CD14-positive monocyte (primary cell): ENCODE measurements around the gene DHPS. TPM values are rescaled to one million over a fixed set of nuclear protein-coding genes. Genes with fewer than 3 reads are reported as not detected.

Source experiments
- DNase-seq, 3 donors: peaks; one replicate each; pipeline ENCODE4 v3.0.0-alpha.2; 2011 to 2022
- H2AFZ ChIP-seq: 2 replicates; pipeline ENCODE4 v1.6.0; 2012; ENCODE audit warnings: mild to moderate bottlenecking, low read depth, low read length, inconsistent platforms; ENCODE audit not compliant: insufficient read depth, poor library complexity, severe bottlenecking
- H3K27ac ChIP-seq, 2 donors: 1 replicate in 1 of 2; 2 replicates in 1 of 2; pipeline ENCODE4 v1.5.1; 2012 to 2013; ENCODE audit warnings: low read length in 2 of 2, control low read depth in 1 of 2, inconsistent platforms in 1 of 2, low read depth in 1 of 2, mild to moderate bottlenecking in 1 of 2
- H3K27me3 ChIP-seq, 2 donors: one replicate each; pipeline versions ENCODE4 v1.6.0 to v1.6.1; 2011 to 2013; ENCODE audit warnings: low read length in 2 of 2; ENCODE audit not compliant: control insufficient read depth in 2 of 2, insufficient read depth in 2 of 2
- H3K36me3 ChIP-seq, 2 donors: replicated peaks in 1 of 2; 1 replicate in 1 of 2; 2 replicates in 1 of 2; pipeline versions ENCODE4 v1.5.1 to v1.6.1; 2012 to 2013; ENCODE audit warnings: low read length in 2 of 2, control low read depth in 1 of 2, inconsistent platforms in 1 of 2, mild to moderate bottlenecking in 1 of 2; ENCODE audit not compliant: insufficient read depth in 2 of 2, control insufficient read depth in 1 of 2
- H3K4me1 ChIP-seq, 2 donors: 1 replicate in 1 of 2; 2 replicates in 1 of 2; pipeline versions ENCODE4 v1.5.1 to v1.6.1; 2012 to 2013; ENCODE audit warnings: low read length in 2 of 2, control low read depth in 1 of 2, inconsistent platforms in 1 of 2, mild to moderate bottlenecking in 1 of 2, moderate library complexity in 1 of 2; ENCODE audit not compliant: insufficient read depth in 2 of 2, control insufficient read depth in 1 of 2
- H3K4me2 ChIP-seq: replicated peaks from 2 replicates; pipeline ENCODE3; 2012; ENCODE audit warnings: low read length, moderate library complexity, mild to moderate bottlenecking; ENCODE audit not compliant: poor library complexity, severe bottlenecking; ENCODE audit errors: extremely low read depth
- H3K4me3 ChIP-seq, 3 experiments: fragments of 200-600 bp in 1 of 3; sonication (generic) in 1 of 3; replicated peaks in 1 of 3; 1 replicate in 2 of 3; 2 replicates in 1 of 3; pipeline ENCODE4 v1.5.1; 2011 to 2013; ENCODE audit warnings: low read length in 3 of 3, mild to moderate bottlenecking in 3 of 3, control low read depth in 2 of 3, low read depth in 2 of 3, inconsistent platforms in 1 of 3, moderate library complexity in 1 of 3
- H3K79me2 ChIP-seq: 2 replicates; pipeline ENCODE4 v1.6.0; 2012; ENCODE audit warnings: mild to moderate bottlenecking, control low read depth, inconsistent platforms, low read length, moderate library complexity; ENCODE audit not compliant: insufficient read depth
- H3K9ac ChIP-seq: 2 replicates; pipeline ENCODE4 v1.6.0; 2017; ENCODE audit warnings: low read length, mild to moderate bottlenecking; ENCODE audit not compliant: insufficient read depth, poor library complexity, severe bottlenecking
- H3K9me3 ChIP-seq, 2 donors: replicated peaks in 1 of 2; 1 replicate in 1 of 2; 2 replicates in 1 of 2; pipeline versions ENCODE4 v1.5.1 to v1.6.1; 2012 to 2013; ENCODE audit warnings: low read length in 2 of 2, control low read depth in 1 of 2; ENCODE audit not compliant: control insufficient read depth in 1 of 2, insufficient read depth in 1 of 2
- H4K20me1 ChIP-seq: 2 replicates; pipeline ENCODE4 v1.6.0; 2012; ENCODE audit warnings: mild to moderate bottlenecking, low read length, control low read depth, moderate library complexity; ENCODE audit not compliant: insufficient read depth
- H3K27ac Mint-ChIP-seq, 7 donors: one replicate each; pipeline ENCODE4 v1.8.0; 2020; ENCODE audit warnings: mild to moderate bottlenecking in 7 of 7, mixed read lengths in 7 of 7, moderate library complexity in 6 of 7, inconsistent platforms in 2 of 7
- H3K27me3 Mint-ChIP-seq, 3 donors: one replicate each; pipeline ENCODE4 v1.8.0; 2021 to 2022; ENCODE audit warnings: low read depth in 3 of 3, mild to moderate bottlenecking in 3 of 3, mixed read lengths in 3 of 3, moderate library complexity in 3 of 3, inconsistent platforms in 1 of 3
- H3K36me3 Mint-ChIP-seq, 2 donors: one replicate each; pipeline ENCODE4 v1.8.0; 2020; ENCODE audit warnings: mixed read lengths in 2 of 2, inconsistent platforms in 1 of 2, mild to moderate bottlenecking in 1 of 2
- H3K4me1 Mint-ChIP-seq: one replicate; pipeline ENCODE4 v1.8.0; 2020; ENCODE audit warnings: mild to moderate bottlenecking, mixed read lengths
- H3K4me3 Mint-ChIP-seq, 2 donors: one replicate each; pipeline ENCODE4 v1.8.0; 2020; ENCODE audit warnings: mild to moderate bottlenecking in 2 of 2, mixed read lengths in 2 of 2, moderate library complexity in 1 of 2
- H3K9me3 Mint-ChIP-seq, 7 donors: one replicate each; pipeline ENCODE4 v1.8.0; 2020 to 2022; ENCODE audit warnings: mixed read lengths in 7 of 7, mild to moderate bottlenecking in 6 of 7, moderate library complexity in 6 of 7, inconsistent platforms in 2 of 7
- whole genome bisulfite sequencing: methylation state at CpG from one replicate; pipeline ENCODE4 v1.1.5; 2013; ENCODE audit warnings: missing lambda C conversion rate; ENCODE audit not compliant: insufficient coverage; 5-methylcytosine and 5-hydroxymethylcytosine counted together
- intact Hi-C, 2 donors: fragments of 100-400 bp; cut with micrococcal nuclease; formaldehyde crosslinking; loops; one replicate each; pipeline versions ENCODE4 v1.15.0 to v1.15.1; 2023
- polyA plus RNA-seq, 3 donors: library from polyadenylated mRNA; depleted of rRNA in 1 of 3; unstranded in 2 of 3; stranded (reverse) in 1 of 3; fragments of 300-500 nt in 2 of 3; fragments of >200 nt in 1 of 3; fragmentation: Illumina TruSeq in 2 of 3; gene quantifications; 1 replicate in 2 of 3; 2 replicates in 1 of 3; pipeline ENCODE4 v1.2.3, GENCODE V29; 2012 to 2021
- TF ChIP-seq, protein P1 (sequence below): fragments of 200-600 bp; IDR thresholded peaks from one replicate; pipeline ENCODE4 v1.8.0; 2022; ENCODE audit warnings: antibody characterized with exemption, mild to moderate bottlenecking

DHPS gene
- polyA plus RNA-seq, 3 donors = 51.0 to 130 (median 53.4) TPM

GRCh38 chr19:12668346-12668745 lies 13.3 kb downstream of the DHPS start:
- Histone ChIP-seq H3K27ac (peak overlapping the region; percentile 78 to 100), H2AFZ (no peak overlapping the region), H3K4me1 (peaks cover 49 to 61% of the 10 kb centered on the region in 2 donors), H3K4me2 (peak overlapping the region; percentile 95), H3K9me3 (no peaks in the 10 kb centered on the region), H4K20me1 (peaks cover 40% of the 10 kb centered on the region), H3K27me3 (no peaks in the 10 kb centered on the region), H3K79me2 (peaks cover 70% of the 10 kb centered on the region), H3K4me3 (peak overlapping the region; percentile 61 to 96 (median 81)), H3K9ac (peak overlapping the region; percentile 92), H3K36me3 (peaks cover 22 to 30% of the 10 kb centered on the region in 2 donors)
- no peaks in the 10 kb centered on the region for H3K9me3 Mint-ChIP-seq
- 60% methylated on average over 1 of the region's 8 CpGs for WGBS
- TF ChIP-seq, protein P1, sequence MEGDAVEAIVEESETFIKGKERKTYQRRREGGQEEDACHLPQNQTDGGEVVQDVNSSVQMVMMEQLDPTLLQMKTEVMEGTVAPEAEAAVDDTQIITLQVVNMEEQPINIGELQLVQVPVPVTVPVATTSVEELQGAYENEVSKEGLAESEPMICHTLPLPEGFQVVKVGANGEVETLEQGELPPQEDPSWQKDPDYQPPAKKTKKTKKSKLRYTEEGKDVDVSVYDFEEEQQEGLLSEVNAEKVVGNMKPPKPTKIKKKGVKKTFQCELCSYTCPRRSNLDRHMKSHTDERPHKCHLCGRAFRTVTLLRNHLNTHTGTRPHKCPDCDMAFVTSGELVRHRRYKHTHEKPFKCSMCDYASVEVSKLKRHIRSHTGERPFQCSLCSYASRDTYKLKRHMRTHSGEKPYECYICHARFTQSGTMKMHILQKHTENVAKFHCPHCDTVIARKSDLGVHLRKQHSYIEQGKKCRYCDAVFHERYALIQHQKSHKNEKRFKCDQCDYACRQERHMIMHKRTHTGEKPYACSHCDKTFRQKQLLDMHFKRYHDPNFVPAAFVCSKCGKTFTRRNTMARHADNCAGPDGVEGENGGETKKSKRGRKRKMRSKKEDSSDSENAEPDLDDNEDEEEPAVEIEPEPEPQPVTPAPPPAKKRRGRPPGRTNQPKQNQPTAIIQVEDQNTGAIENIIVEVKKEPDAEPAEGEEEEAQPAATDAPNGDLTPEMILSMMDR = no peak
- H3K27me3 Mint-ChIP-seq = peaks cover 0 to 3% (median 0%) of the 10 kb centered on the region in 3 donors
- H3K27ac Mint-ChIP-seq = peak overlapping the region; percentile 97 to 100 (median 100)
- peaks cover 23 to 39% of the 10 kb centered on the region in 2 donors for H3K36me3 Mint-ChIP-seq
- peaks cover 47% of the 10 kb centered on the region for H3K4me1 Mint-ChIP-seq
- no peak for DNase-seq
- intact Hi-C loops = loop anchor here (2.0 to 10.0 kb wide), 5 partner anchors 54 to 504 kb away; partner anchors contain the start of genes ZNF490 (in 2 of the 2), ZNF791 (in 2 of the 2), JUNB (in 1 of the 2) and ZNF136 (in 1 of the 2)
- H3K4me3 Mint-ChIP-seq = peak overlapping the region; percentile 90 to 97

DNA sequence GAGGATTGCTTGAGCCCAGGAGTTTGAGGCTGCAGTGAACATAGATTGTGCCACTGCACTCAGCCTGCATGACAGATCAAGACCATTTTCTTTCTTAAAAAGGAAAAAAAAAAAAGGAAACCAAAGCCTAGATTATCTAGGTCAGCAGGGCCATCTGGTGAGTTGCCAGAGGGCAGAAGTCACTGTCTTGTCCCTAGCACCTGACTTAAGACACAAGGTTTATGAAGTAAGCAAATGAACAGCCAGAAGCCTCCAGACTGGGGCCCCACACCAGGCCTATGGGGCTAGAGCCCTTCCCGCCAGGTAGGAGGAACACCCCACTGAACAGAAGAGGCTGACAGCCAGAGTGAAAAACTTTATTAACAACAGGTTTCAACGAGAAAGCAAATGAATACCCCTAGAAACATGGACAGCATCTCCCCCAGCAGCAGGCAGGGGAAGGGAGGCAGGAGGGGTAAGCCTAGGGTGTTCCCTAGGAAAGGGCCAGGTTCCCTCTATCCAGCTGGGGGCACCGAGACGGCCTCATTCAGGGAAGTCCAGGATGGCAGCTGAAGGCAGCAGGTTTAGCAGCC lies 13.9 kb downstream of the DHPS start:
- Histone ChIP-seq H3K27ac (peak overlapping the region; percentile 78 to 100), H4K20me1 (peaks cover 41% of the 10 kb centered on the region), H3K9ac (no peak overlapping the region), H3K4me1 (peaks cover 49 to 61% of the 10 kb centered on the region in 2 donors), H2AFZ (no peak overlapping the region), H3K4me2 (no peak overlapping the region), H3K27me3 (no peaks in the 10 kb centered on the region), H3K4me3 (peak overlapping the region in 1 of 3 experiments; percentile 96), H3K79me2 (peaks cover 72% of the 10 kb centered on the region), H3K36me3 (peaks cover 24 to 30% of the 10 kb centered on the region in 2 donors), H3K9me3 (no peaks in the 10 kb centered on the region)
- H3K4me3 Mint-ChIP-seq = peak overlapping the region in 1 of 2 donors; percentile 20
- H3K36me3 Mint-ChIP-seq = peaks cover 28 to 39% of the 10 kb centered on the region in 2 donors
- 80% methylated on average over 2 of the region's 4 CpGs for WGBS
- peaks cover 0 to 3% (median 2%) of the 10 kb centered on the region in 3 donors for H3K27me3 Mint-ChIP-seq
- H3K9me3 Mint-ChIP-seq = no peaks in the 10 kb centered on the region
- intact Hi-C loops = loop anchor here (2.0 to 10.0 kb wide), 5 partner anchors 53 to 503 kb away; partner anchors contain the start of genes ZNF490 (in 2 of the 2), ZNF791 (in 2 of the 2), JUNB (in 1 of the 2) and ZNF136 (in 1 of the 2)
- TF ChIP-seq, protein P1 = no peak
- H3K27ac Mint-ChIP-seq = peak overlapping the region in 6 of 7 donors; percentile 60 to 100 (median 96)
- DNase-seq = no peak
- peaks cover 47% of the 10 kb centered on the region for H3K4me1 Mint-ChIP-seq
